K562 treated with DMSO at 1 percent for 12 hours (cell line): ENCODE data around the gene MAP2K4. TPM values are rescaled to one million over a fixed set of nuclear protein-coding genes. Genes with fewer than 3 reads are reported as not detected.

Experiments used
- total RNA-seq: library from RNA; unstranded; fragments of 300-600 nt; gene quantifications from 2 replicates; pipeline ENCODE4 v1.2.3, GENCODE V29; 2022; ENCODE audit not compliant: insufficient read depth

Gene MAP2K4
- total RNA-seq, result 5.5 and 12.2 TPM in 2 replicates

GRCh38 chr17:12020642-12021622, at the start of gene MAP2K4:
MAP2K4 (plus strand) TSS chr17:12020877; CDS start chr17:12020887, 10 bp downstream.

DNA sequence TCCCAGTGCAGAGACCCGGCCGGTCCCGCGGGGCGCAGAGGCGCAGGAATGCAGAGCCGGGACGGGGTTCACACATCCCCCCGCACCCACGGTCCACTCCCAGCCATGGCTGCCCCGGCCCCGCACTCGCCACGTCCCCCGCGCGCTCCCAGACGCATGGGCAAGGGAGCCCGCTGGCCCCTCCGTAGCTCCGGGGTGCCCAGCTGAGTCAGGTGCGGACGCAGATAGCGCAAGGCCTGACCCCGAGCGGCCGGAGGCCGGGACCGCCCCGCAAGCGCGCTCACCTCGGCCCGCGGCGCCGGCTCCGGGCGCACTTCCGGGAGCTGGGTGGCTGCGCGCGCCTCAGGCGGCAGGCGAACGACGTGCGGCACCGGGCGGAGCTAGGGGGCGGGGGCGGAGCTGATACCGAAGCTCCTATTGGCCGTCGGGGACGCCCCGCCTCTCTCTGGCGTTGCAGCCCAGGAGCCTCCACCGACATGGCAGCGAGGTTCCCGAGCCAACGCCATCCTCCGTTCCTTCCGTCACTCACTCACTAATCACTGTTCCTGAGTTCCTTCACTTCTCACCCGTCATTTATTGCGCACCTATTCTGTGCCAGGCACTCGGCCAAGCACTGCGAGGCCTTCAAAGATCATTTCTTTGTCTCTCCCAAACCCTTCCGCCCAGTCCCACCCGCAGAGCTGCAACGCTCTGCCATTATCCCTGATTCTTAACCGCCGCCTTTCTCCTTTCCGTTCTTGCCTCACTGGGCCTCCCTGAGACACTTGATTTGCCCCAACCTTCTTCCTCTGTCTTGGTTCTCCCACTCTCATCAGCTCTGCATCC, 23.3 kb upstream of the MAP2K4 start, which contains the start of gene ZNF18:
Gene ZNF18 (minus strand): TSS at position 329 of the 825 bp plus-strand sequence. CDS start 4,646 bp downstream, outside the sequence.

Other genes with a start within 250 kb of the MAP2K4 start
- 1.8 and 2.7 TPM in 2 replicates for gene ZNF18, start 23.4 kb upstream of the MAP2K4 start, total RNA-seq